Measurements from ENCODE around the gene SETBP1. TPM values are rescaled to one million over a fixed set of nuclear protein-coding genes. Genes with fewer than 3 reads are reported as not detected.

Gene SETBP1
- total RNA-seq, 1 donor from 2014 or later: 131 TPM

GRCh38 chr18:44941516-44941915 lies 260.8 kb downstream of the SETBP1 start:
- H3K27ac Mint-ChIP-seq (ENCODE audit: unreplicated experiment): peak overlapping the region; percentile 74
- H3K9me3 Mint-ChIP-seq (ENCODE audit: unreplicated experiment): no peaks in the 10 kb centered on the region
- DNase-seq (ENCODE audit: low spot score): no peak
- peaks cover 55% of the 10 kb centered on the region for H3K4me1 Mint-ChIP-seq (ENCODE audit: unreplicated experiment)
- H3K36me3 Mint-ChIP-seq (ENCODE audit: low read depth, unreplicated experiment): peaks cover 13% of the 10 kb centered on the region
- H3K27me3 Mint-ChIP-seq (ENCODE audit: unreplicated experiment): peaks cover 18% of the 10 kb centered on the region
- H3K4me3 Mint-ChIP-seq (ENCODE audit: unreplicated experiment): peak overlapping the region; percentile 49
- no peak for TF ChIP-seq CTCF (IDR thresholded peaks at IDR 0.05; ENCODE audit: unreplicated experiment)

- Mint-ChIP-seq H3K27ac (ENCODE audit: unreplicated experiment) (no peak overlapping the region), H3K27me3 (ENCODE audit: unreplicated experiment) (peaks cover 16% of the 10 kb centered on the region), H3K9me3 (ENCODE audit: unreplicated experiment) (no peaks in the 10 kb centered on the region), H3K4me3 (ENCODE audit: unreplicated experiment) (no peak overlapping the region), H3K36me3 (ENCODE audit: low read depth, unreplicated experiment) (peaks cover 9% of the 10 kb centered on the region), H3K4me1 (ENCODE audit: unreplicated experiment) (peaks cover 55% of the 10 kb centered on the region)
- no peak for DNase-seq (ENCODE audit: low spot score)
- no peak for TF ChIP-seq CTCF (IDR thresholded peaks at IDR 0.05; ENCODE audit: unreplicated experiment)
These were observed 261.4 kb downstream of the SETBP1 start for GRCh38 chr18:44942073-44942472.

- peaks cover 4% of the 10 kb centered on the region for H3K36me3 Mint-ChIP-seq (ENCODE audit: low read depth, unreplicated experiment)
- no peaks in the 10 kb centered on the region for H3K9me3 Mint-ChIP-seq (ENCODE audit: unreplicated experiment)
- no peak overlapping the region for H3K27ac Mint-ChIP-seq (ENCODE audit: unreplicated experiment)
- TF ChIP-seq CTCF (IDR thresholded peaks at IDR 0.05; ENCODE audit: unreplicated experiment): no peak
- H3K4me3 Mint-ChIP-seq (ENCODE audit: unreplicated experiment): no peak overlapping the region
- H3K4me1 Mint-ChIP-seq (ENCODE audit: unreplicated experiment): peaks cover 55% of the 10 kb centered on the region
- peaks cover 10% of the 10 kb centered on the region for H3K27me3 Mint-ChIP-seq (ENCODE audit: unreplicated experiment)
- DNase-seq (ENCODE audit: low spot score): no peak
These were observed 262.7 kb downstream of the SETBP1 start for GRCh38 chr18:44943311-44943881.

GRCh38 chr18:44944461-44944860 lies 263.8 kb downstream of the SETBP1 start:
- Mint-ChIP-seq H3K9me3 (ENCODE audit: unreplicated experiment) (no peaks in the 10 kb centered on the region), H3K27me3 (ENCODE audit: unreplicated experiment) (peaks cover 5% of the 10 kb centered on the region), H3K4me3 (ENCODE audit: unreplicated experiment) (no peak overlapping the region), H3K4me1 (ENCODE audit: unreplicated experiment) (peaks cover 54% of the 10 kb centered on the region), H3K27ac (ENCODE audit: unreplicated experiment) (no peak overlapping the region), H3K36me3 (ENCODE audit: low read depth, unreplicated experiment) (peaks cover 4% of the 10 kb centered on the region)
- TF ChIP-seq CTCF (IDR thresholded peaks at IDR 0.05; ENCODE audit: unreplicated experiment): no peak
- no peak for DNase-seq (ENCODE audit: low spot score)

GRCh38 chr18:44945888-44946401 lies 265.3 kb downstream of the SETBP1 start:
- no peaks in the 10 kb centered on the region for H3K9me3 Mint-ChIP-seq (ENCODE audit: unreplicated experiment)
- peaks cover 6% of the 10 kb centered on the region for H3K27me3 Mint-ChIP-seq (ENCODE audit: unreplicated experiment)
- TF ChIP-seq CTCF (IDR thresholded peaks at IDR 0.05; ENCODE audit: unreplicated experiment): no peak
- H3K4me1 Mint-ChIP-seq (ENCODE audit: unreplicated experiment): peaks cover 50% of the 10 kb centered on the region
- H3K36me3 Mint-ChIP-seq (ENCODE audit: low read depth, unreplicated experiment): peaks cover 18% of the 10 kb centered on the region
- no peak overlapping the region for H3K4me3 Mint-ChIP-seq (ENCODE audit: unreplicated experiment)
- H3K27ac Mint-ChIP-seq (ENCODE audit: unreplicated experiment): peak overlapping the region; percentile 58
- no peak for DNase-seq (ENCODE audit: low spot score)

Data from endothelial cell (in vitro differentiated cells).